Inflammatory macrophage (primary cell): ENCODE measurements around the gene PDP2.

Source experiments
- DNase-seq, 2 donors: peaks; one replicate each; pipeline ENCODE4 v3.0.0-alpha.2; 2020 to 2022

Gene PDP2

GRCh38 chr16:66937725-66938337 lies 57.5 kb downstream of the PDP2 start:
- no peak for DNase-seq

GRCh38 chr16:66939366-66939765 lies 59.1 kb downstream of the PDP2 start:
- DNase-seq: no peak

GRCh38 chr16:66940236-66940635 lies 59.9 kb downstream of the PDP2 start:
- DNase-seq: no peak
